IMR-90 (cell line): ENCODE data around the gene SLC25A17. TPM values are rescaled to one million over a fixed set of nuclear protein-coding genes. Genes with fewer than 3 reads are reported as not detected.

ENCODE experiments used
- ATAC-seq: fragments of 200-7000 bp; cut with Tn5 transposase; 2 replicates; pipeline ENCODE4 v1.9.1; 2020; ENCODE audit warnings: low read depth, mild to moderate bottlenecking, moderate library complexity
- BruUV-seq: library from RNA; stranded (reverse); fragments of 400-500 nt; replicated peaks from 2 replicates; lab custom pipeline; 2021; lab: Mats Ljungman, UMichigan
- CTCF ChIA-PET: fragments of 300-600 bp; formaldehyde crosslinking; extraction: SDS; loops from one replicate; lab custom pipeline; 2021; ENCODE audit warnings: antibody characterized with exemption; lab: Yijun Ruan, JAX
- POLR2A ChIA-PET: fragments of 300-600 bp; sonication (Branson Sonifier 250); formaldehyde crosslinking; loops from one replicate; lab custom pipeline; 2022; ENCODE audit warnings: antibody characterized with exemption; ENCODE audit not compliant: unreplicated experiment; lab: Charles Lee
- DNase-seq: peaks from one replicate; pipeline ENCODE4 v3.0.0; 2013
- H2AFZ ChIP-seq: replicated peaks from 2 replicates; pipeline ENCODE3; 2013; ENCODE audit warnings: low read length, mild to moderate bottlenecking; ENCODE audit not compliant: poor library complexity
- H2AK5ac ChIP-seq: 2 replicates; pipeline ENCODE4 v1.6.1; 2013; ENCODE audit warnings: low read depth, low read length, inconsistent platforms
- H2AK9ac ChIP-seq: replicated peaks from 2 replicates; pipeline ENCODE3; 2013; ENCODE audit warnings: mild to moderate bottlenecking, low read depth, low read length, moderate library complexity; ENCODE audit not compliant: poor library complexity
- H2BK120ac ChIP-seq: 2 replicates; pipeline ENCODE4 v1.6.1; 2013; ENCODE audit warnings: low read depth, low read length, inconsistent platforms
- H2BK15ac ChIP-seq: 3 replicates; pipeline ENCODE4 v1.6.1; 2013; ENCODE audit warnings: low read depth, low read length, inconsistent platforms
- H2BK20ac ChIP-seq: 2 replicates; pipeline ENCODE4 v1.6.1; 2013; ENCODE audit warnings: low read depth, mild to moderate bottlenecking, inconsistent platforms, low read length, moderate library complexity
- H2BK5ac ChIP-seq: 2 replicates; pipeline ENCODE4 v1.6.1; 2013; ENCODE audit warnings: mild to moderate bottlenecking, low read depth, low read length, inconsistent platforms; ENCODE audit not compliant: poor library complexity, severe bottlenecking
- H3K14ac ChIP-seq: replicated peaks from 2 replicates; pipeline ENCODE4 v1.6.1; 2013; ENCODE audit warnings: low read depth, low read length, inconsistent platforms
- H3K18ac ChIP-seq: 2 replicates; pipeline ENCODE4 v1.6.1; 2013; ENCODE audit warnings: low read depth, low read length, control low read depth
- H3K23ac ChIP-seq: 2 replicates; pipeline ENCODE4 v1.6.1; 2013; ENCODE audit warnings: low read depth, low read length, inconsistent platforms
- H3K27ac ChIP-seq: 2 replicates; pipeline ENCODE4 v1.5.1; 2013; ENCODE audit warnings: mild to moderate bottlenecking, control low read depth, low read length; ENCODE audit not compliant: insufficient read depth
- H3K27me3 ChIP-seq: 2 replicates; pipeline ENCODE4 v1.6.1; 2013; ENCODE audit warnings: low read length; ENCODE audit not compliant: control insufficient read depth, insufficient read depth
- H3K36me3 ChIP-seq: 2 replicates; pipeline ENCODE4 v1.6.1; 2013; ENCODE audit warnings: low read length, mixed read lengths; ENCODE audit not compliant: control insufficient read depth, insufficient read depth
- H3K4ac ChIP-seq: 2 replicates; pipeline ENCODE4 v1.6.1; 2013; ENCODE audit warnings: low read depth, low read length, inconsistent platforms
- H3K4me1 ChIP-seq: 2 replicates; pipeline ENCODE4 v1.6.1; 2013; ENCODE audit warnings: low read length, mixed read lengths; ENCODE audit not compliant: control insufficient read depth, insufficient read depth
- H3K4me2 ChIP-seq: 2 replicates; pipeline ENCODE4 v1.6.1; 2013; ENCODE audit warnings: low read depth, mild to moderate bottlenecking, control low read depth, low read length, moderate library complexity
- H3K4me3 ChIP-seq: 2 replicates; pipeline ENCODE4 v1.5.1; 2013; ENCODE audit warnings: low read depth, mild to moderate bottlenecking, control low read depth, low read length, moderate library complexity; ENCODE audit not compliant: insufficient read depth
- H3K56ac ChIP-seq: 2 replicates; pipeline ENCODE4 v1.6.1; 2013; ENCODE audit warnings: low read length, inconsistent platforms; ENCODE audit not compliant: insufficient read depth; ENCODE audit errors: extremely low read depth
- H3K79me1 ChIP-seq, 2 experiments: 2 replicates each; pipeline ENCODE4 v1.6.1; 2013; ENCODE audit warnings: low read length in 2 of 2, inconsistent platforms in 1 of 2, low read depth in 1 of 2
- H3K9ac ChIP-seq: 2 replicates; pipeline ENCODE4 v1.6.1; 2013; ENCODE audit warnings: low read depth, low read length, control low read depth
- H3K9me1 ChIP-seq: 2 replicates; pipeline ENCODE4 v1.6.1; 2013; ENCODE audit warnings: low read length, inconsistent platforms; ENCODE audit not compliant: insufficient read depth
- H3K9me3 ChIP-seq: 2 replicates; pipeline ENCODE4 v1.6.1; 2013; ENCODE audit warnings: low read length; ENCODE audit not compliant: control insufficient read depth, insufficient read depth
- H4K20me1 ChIP-seq: 2 replicates; pipeline ENCODE4 v1.6.1; 2013; ENCODE audit warnings: low read length, inconsistent platforms; ENCODE audit not compliant: insufficient read depth
- H4K5ac ChIP-seq: 2 replicates; pipeline ENCODE4 v1.6.1; 2013; ENCODE audit warnings: mild to moderate bottlenecking, low read depth, low read length, control low read depth
- H4K8ac ChIP-seq, 2 experiments: 2 replicates each; pipeline ENCODE4 v1.6.1; 2013; ENCODE audit warnings: low read depth in 2 of 2, low read length in 2 of 2, control low read depth in 1 of 2, inconsistent platforms in 1 of 2
- H4K91ac ChIP-seq: 2 replicates; pipeline ENCODE4 v1.6.1; 2013; ENCODE audit warnings: low read depth, low read length, inconsistent platforms; ENCODE audit not compliant: insufficient read depth
- CEBPB ChIP-seq: IDR thresholded peaks from 2 replicates; pipeline ENCODE4 v1.6.1; 2012; ENCODE audit warnings: low read depth, low read length, improper control_type of control experiment
- POLR2A ChIP-seq: IDR thresholded peaks from 2 replicates; pipeline ENCODE4 v1.6.1; 2012; ENCODE audit warnings: mild to moderate bottlenecking, low read depth, low read length
- WGBS, 2 experiments: methylation state at CpG; one replicate each; pipeline versions ENCODE4 v1.1.5 to v1.1.7; 2013; ENCODE audit warnings: missing lambda C conversion rate in 2 of 2; ENCODE audit not compliant: insufficient read length in 1 of 2; ENCODE audit errors: extremely low coverage in 2 of 2; 5-methylcytosine and 5-hydroxymethylcytosine counted together
- dilution Hi-C: fragments of 300-500 bp; cut with HindIII; formaldehyde crosslinking; loops from one replicate; pipeline ENCODE4 v1.14.3; 2018; ENCODE audit warnings: low sequenced_read_pairs; ENCODE audit not compliant: unreplicated experiment
- in situ Hi-C: fragments of 300-500 bp; cut with MboI; formaldehyde crosslinking; loops from 3 replicates; pipeline ENCODE4 v1.14.3; 2019; ENCODE audit warnings: low sequenced_read_pairs, inconsistent platforms, mixed read lengths
- intact Hi-C: fragments of 100-400 bp; cut with micrococcal nuclease; formaldehyde crosslinking; loops from 2 replicates; pipeline ENCODE4 v1.10.0; 2022
- polyA plus RNA-seq, 3 experiments: library from polyadenylated mRNA; depleted of rRNA; stranded (reverse); fragments of >200 nt; gene quantifications; 2 replicates each; pipeline ENCODE4 v1.2.3, GENCODE V29; 2012; ENCODE audit warnings: low replicate concordance in 1 of 3
- total RNA-seq: library from RNA; depleted of rRNA; stranded (reverse); fragments of >200 nt; gene quantifications from 2 replicates; pipeline ENCODE4 v1.2.3, GENCODE V29; 2012

The SLC25A17 gene
- total and polyA plus RNA-seq, 2 of the 4 experiments (the other 2 are of a cell fraction) = 19.6 to 36.0 TPM

- H3K27me3 ChIP-seq = no peaks in the 10 kb centered on the region
- no peaks in the 10 kb centered on the region for H4K20me1 ChIP-seq
- no peaks in the 10 kb centered on the region for H3K79me1 ChIP-seq
- ChIA-PET POLR2A (no interaction called here), CTCF (interaction anchor here (0.7 kb wide), 1 partner anchor 24 kb away, joined by 3 read pairs; no protein-coding TSS in a partner anchor)
- no peak overlapping the region for H2BK15ac ChIP-seq
- WGBS, 2 experiments = 87% methylated on average over 2 of the region's 4 CpGs; no CpG with 5 or more reads in 1 of the 2 experiments
- no peak overlapping the region for H3K27ac ChIP-seq
- no peak overlapping the region for H3K14ac ChIP-seq
- no peak for ATAC-seq
- no peak overlapping the region for H2BK120ac ChIP-seq
- BruUV-seq = no TSS peak
- no peak for DNase-seq
- no peak overlapping the region for H2AFZ ChIP-seq
- H3K36me3 ChIP-seq = no peaks in the 10 kb centered on the region
- H4K5ac ChIP-seq = no peak overlapping the region
- no peak overlapping the region for H4K91ac ChIP-seq
- no peaks in the 10 kb centered on the region for H3K9me1 ChIP-seq
- H2AK5ac ChIP-seq = no peak overlapping the region; the same call in 1 of the 2 replicates
- no peak overlapping the region for H3K4ac ChIP-seq
- in situ Hi-C loops (no loop called here), intact Hi-C loops (no loop called here), dilution Hi-C loops (no loop called here)
- TF ChIP-seq CEBPB (no peak), POLR2A (no peak)
- peaks cover 2% of the 10 kb centered on the region; the same call in 1 of the 2 replicates for H3K9me3 ChIP-seq
- H2AK9ac ChIP-seq = no peak overlapping the region
- no peaks in the 10 kb centered on the region; the same call in 1 of the 2 replicates for H3K4me1 ChIP-seq
- no peak overlapping the region for H3K9ac ChIP-seq
- H4K8ac ChIP-seq = no peak overlapping the region
- H3K18ac ChIP-seq = no peak overlapping the region
- no peak overlapping the region for H3K4me2 ChIP-seq
- no peak overlapping the region for H3K4me3 ChIP-seq
- H3K56ac ChIP-seq = no peak overlapping the region
- H3K23ac ChIP-seq = no peak overlapping the region
- H2BK5ac ChIP-seq = no peak overlapping the region
- no peak overlapping the region for H2BK20ac ChIP-seq
These were observed 85.2 kb downstream of the SLC25A17 start for GRCh38 chr22:40733919-40734318.
